NT2/D1 (cell line): Measurements from ENCODE around the gene PCCB.

Experiments used
- DNase-seq: peaks from one replicate; pipeline ENCODE4 v3.0.0-alpha.2; 2011; ENCODE audit warnings: low read depth, low spot score
- H3K27me3 ChIP-seq: 2 replicates; pipeline ENCODE4 v1.6.0; 2011; ENCODE audit warnings: mild to moderate bottlenecking; ENCODE audit not compliant: insufficient read length, insufficient read depth
- H3K36me3 ChIP-seq: 2 replicates; pipeline ENCODE4 v1.6.1; 2011; ENCODE audit warnings: mild to moderate bottlenecking, low read length, mixed read lengths; ENCODE audit not compliant: insufficient read depth, insufficient read length
- H3K4me1 ChIP-seq: 2 replicates; pipeline ENCODE4 v1.5.1; 2011; ENCODE audit not compliant: insufficient read depth, insufficient read length
- H3K4me3 ChIP-seq: 2 replicates; pipeline ENCODE4 v1.5.1; 2011; ENCODE audit warnings: low read depth; ENCODE audit not compliant: insufficient read length
- H3K9ac ChIP-seq: 2 replicates; pipeline ENCODE4 v1.6.0; 2011; ENCODE audit warnings: low read depth; ENCODE audit not compliant: insufficient read length
- H3K9me3 ChIP-seq: 2 replicates; pipeline ENCODE4 v1.5.1; 2011; ENCODE audit warnings: mild to moderate bottlenecking, low read length; ENCODE audit not compliant: insufficient read depth
- SUZ12 ChIP-seq: IDR thresholded peaks from 2 replicates; pipeline ENCODE4 v1.6.1; 2011; ENCODE audit not compliant: insufficient read length, insufficient read depth; ENCODE audit errors: extremely low read depth
- YY1 ChIP-seq: IDR thresholded peaks from 2 replicates; pipeline ENCODE4 v1.6.1; 2011; ENCODE audit not compliant: insufficient read length, insufficient read depth
- ZNF274 ChIP-seq: IDR thresholded peaks from 2 replicates; pipeline ENCODE4 v1.6.1; 2011; ENCODE audit warnings: mild to moderate bottlenecking, low read depth, low read length

Gene PCCB

DNA sequence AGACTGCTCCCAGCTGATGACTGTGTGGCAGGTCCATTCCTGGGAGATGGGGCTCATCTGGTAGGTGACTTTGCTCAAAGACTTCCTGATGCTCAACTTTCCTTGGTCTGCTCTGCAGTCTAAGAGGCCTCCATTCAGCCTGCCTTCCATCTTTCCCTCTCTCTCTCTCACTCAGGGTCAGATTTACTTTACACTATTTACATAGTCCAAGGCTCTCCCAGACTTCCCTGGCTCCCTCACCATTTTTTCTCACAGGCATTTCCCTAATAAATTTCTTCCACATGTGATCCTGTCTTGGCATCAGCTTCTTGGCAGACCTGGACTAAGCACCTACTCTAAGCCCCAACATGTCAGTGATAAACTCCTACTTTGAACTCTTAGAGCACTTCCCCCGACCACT lies 13.0 kb upstream of the PCCB start:
- Histone ChIP-seq H3K9ac (no peak overlapping the region), H3K36me3 (no peaks in the 10 kb centered on the region), H3K9me3 (no peaks in the 10 kb centered on the region), H3K4me1 (peaks cover 6% of the 10 kb centered on the region), H3K4me3 (no peak overlapping the region), H3K27me3 (no peaks in the 10 kb centered on the region)
- DNase-seq, result no peak
- no peak for TF ChIP-seq ZNF274
- no peak for TF ChIP-seq YY1
- TF ChIP-seq SUZ12, result no peak

DNA sequence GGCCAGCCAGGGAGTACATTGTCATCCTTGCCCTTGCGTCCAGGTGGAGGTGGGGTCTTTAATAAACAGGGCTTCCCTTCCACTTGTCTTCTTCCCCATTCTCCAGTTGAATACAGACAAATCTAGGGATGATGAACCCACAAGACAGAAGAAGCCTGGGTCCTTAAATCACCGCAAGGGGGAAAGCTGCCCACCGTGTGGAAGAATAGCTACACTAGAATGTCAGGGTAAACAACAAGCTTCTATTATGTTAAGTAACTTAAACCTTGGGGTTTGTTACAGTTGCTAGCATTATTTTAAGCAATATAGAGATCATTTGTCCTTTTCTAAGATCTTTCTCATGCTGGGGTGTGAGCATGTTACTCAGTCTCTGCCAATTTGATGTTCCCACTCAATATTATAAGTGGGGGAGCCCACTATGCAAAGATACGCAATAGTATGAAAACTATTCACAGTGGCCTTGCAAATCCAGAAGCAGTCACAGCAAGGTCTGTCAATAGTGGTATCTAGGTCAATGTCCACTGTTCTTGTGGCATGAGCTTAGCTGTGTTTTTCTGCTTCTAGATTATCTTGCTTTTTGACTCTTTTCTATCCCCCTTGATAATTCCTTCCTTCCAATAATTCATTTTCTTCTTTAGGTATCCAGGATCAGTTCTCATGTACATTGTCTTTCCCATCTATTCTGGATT lies 12.0 kb upstream of the PCCB start:
- Histone ChIP-seq H3K4me3 (no peak overlapping the region), H3K36me3 (no peaks in the 10 kb centered on the region), H3K4me1 (peaks cover 6% of the 10 kb centered on the region), H3K9me3 (no peaks in the 10 kb centered on the region), H3K9ac (no peak overlapping the region), H3K27me3 (no peaks in the 10 kb centered on the region)
- no peak for DNase-seq
- TF ChIP-seq ZNF274 (no peak), SUZ12 (no peak), YY1 (no peak)

DNA sequence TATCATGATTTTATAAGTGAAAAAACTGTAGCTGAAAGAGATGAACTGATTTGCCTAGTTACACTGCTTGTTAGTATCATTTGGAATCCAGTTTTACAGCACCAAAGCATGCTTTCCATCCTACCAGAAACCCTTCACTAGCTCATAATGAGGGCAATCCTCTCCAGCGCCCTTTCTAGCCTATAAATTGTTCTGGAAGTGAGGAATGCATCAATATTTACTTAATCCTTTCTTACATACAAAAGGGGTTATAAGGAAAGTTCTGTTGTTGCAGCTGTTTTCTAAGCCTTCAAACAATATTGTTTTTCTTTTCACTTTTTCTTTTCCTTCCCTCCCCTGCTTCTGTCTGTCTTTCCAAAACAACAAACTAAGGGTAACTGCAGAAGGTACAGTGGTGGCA lies 11.0 kb upstream of the PCCB start:
- Histone ChIP-seq H3K9me3 (no peaks in the 10 kb centered on the region), H3K9ac (no peak overlapping the region), H3K4me1 (peaks cover 8% of the 10 kb centered on the region), H3K36me3 (no peaks in the 10 kb centered on the region), H3K27me3 (no peaks in the 10 kb centered on the region), H3K4me3 (no peak overlapping the region)
- TF ChIP-seq YY1 (no peak), SUZ12 (no peak), ZNF274 (no peak)
- no peak for DNase-seq

DNA sequence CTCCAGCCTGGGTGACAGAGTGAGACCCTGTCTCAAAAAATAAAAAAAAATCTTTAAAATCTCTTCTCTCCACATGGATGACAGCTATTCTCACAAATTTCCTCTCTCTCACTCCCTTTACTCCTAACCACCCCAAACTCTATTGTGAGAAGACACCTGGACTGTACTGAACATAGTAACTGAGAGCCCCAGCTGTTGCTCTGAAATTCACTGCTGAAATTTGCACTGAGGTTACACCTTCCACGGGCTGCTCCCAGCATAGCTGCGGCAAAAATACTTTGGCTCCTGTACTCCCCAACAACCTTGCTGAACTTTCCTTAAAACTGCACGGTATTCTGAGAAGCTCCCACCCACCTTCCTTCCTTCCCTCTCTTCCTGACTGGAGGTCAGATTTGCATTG lies 4.4 kb upstream of the PCCB start:
- Histone ChIP-seq H3K36me3 (no peaks in the 10 kb centered on the region), H3K4me1 (peaks cover 4% of the 10 kb centered on the region), H3K9ac (no peak overlapping the region), H3K27me3 (no peaks in the 10 kb centered on the region), H3K4me3 (no peak overlapping the region), H3K9me3 (no peaks in the 10 kb centered on the region)
- TF ChIP-seq YY1 (no peak), ZNF274 (no peak), SUZ12 (no peak)
- no peak for DNase-seq

DNA sequence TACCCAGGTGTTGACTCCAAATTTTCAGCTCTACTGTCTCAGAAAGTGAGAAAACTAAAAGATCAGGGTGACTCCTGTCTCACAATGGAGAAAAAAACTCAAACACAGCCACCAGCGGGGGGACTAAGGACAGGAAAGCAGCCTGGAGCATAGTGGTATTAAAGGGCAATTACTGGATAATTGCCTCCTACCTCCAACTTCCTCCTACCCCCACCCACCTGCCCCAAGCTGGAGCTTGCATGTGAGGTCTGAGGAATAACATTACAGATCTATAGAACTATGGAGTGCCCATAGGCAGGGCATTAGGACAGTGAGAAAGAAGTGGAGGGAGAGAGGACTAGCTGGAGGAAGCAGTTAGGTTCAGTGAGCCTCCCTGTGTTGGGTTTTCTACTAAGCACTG lies 2.7 kb upstream of the PCCB start:
- Histone ChIP-seq H3K36me3 (no peaks in the 10 kb centered on the region), H3K4me3 (no peak overlapping the region), H3K4me1 (peaks cover 12% of the 10 kb centered on the region), H3K9ac (no peak overlapping the region), H3K27me3 (no peaks in the 10 kb centered on the region), H3K9me3 (no peaks in the 10 kb centered on the region)
- DNase-seq, result no peak
- TF ChIP-seq SUZ12 (no peak), YY1 (no peak), ZNF274 (no peak)

DNA sequence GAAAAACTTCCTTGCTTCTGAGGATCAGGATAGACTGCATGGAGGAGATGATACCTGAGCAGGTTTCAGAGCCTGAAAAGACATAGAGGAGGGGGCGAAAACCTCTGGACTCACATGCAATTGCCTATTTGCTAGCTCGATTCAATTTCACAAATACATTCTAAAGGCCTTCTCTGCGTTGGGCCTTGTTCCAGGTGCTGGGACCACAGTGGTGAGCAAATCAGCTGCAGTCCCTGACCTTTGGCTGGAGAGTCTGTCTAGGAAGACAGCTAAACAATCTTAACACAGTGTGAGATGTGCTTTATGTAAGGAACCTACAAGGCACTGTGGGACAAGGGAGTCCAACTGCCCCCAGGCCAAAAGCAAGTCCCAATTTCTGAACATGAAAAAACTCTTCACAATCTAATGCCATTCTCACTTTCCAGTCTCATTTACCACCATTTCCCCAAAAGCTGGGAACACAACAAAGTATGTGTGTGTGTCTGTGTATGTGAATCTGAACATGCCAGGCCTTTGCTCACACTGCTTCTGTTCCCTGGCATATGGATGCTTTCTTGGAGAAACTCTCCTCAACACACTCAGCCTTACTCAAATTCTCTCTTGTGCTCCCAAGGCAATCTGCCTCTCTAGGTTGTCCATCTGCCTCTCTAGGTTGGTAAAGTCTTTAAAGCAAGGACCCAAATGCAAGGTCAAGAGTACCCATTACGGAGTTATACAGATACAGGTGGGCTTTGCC lies 2.1 kb upstream of the PCCB start:
- H3K4me1 ChIP-seq, result peaks cover 12% of the 10 kb centered on the region
- DNase-seq, result no peak
- TF ChIP-seq YY1, result no peak
- no peak for TF ChIP-seq SUZ12
- no peak for TF ChIP-seq ZNF274
- no peak overlapping the region for H3K9ac ChIP-seq
- H3K9me3 ChIP-seq, result no peaks in the 10 kb centered on the region
- no peaks in the 10 kb centered on the region for H3K27me3 ChIP-seq
- no peaks in the 10 kb centered on the region for H3K36me3 ChIP-seq
- no peak overlapping the region for H3K4me3 ChIP-seq

DNA sequence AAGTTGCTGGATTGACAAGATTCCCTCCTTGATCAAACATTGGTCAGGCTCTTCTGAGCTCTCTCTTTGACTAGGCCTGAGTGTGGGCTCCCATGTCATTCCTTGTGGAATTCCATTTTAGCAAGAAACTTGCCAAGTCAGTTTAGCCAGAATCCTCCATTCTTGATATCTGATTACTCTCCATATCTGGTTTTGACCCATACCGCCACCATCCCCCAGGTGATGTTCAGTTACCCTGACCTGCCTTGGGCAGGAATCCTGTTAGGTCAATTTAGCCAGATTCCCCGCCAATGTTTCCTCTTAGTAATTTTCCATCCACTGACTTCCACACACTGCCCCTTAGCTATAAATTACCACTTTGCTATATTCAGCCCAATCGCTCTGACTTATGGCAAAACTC lies 1.0 kb upstream of the PCCB start:
- H3K4me1 ChIP-seq, result peaks cover 10% of the 10 kb centered on the region
- no peak overlapping the region for H3K9ac ChIP-seq
- no peaks in the 10 kb centered on the region for H3K36me3 ChIP-seq
- no peak for DNase-seq
- TF ChIP-seq SUZ12, result no peak
- TF ChIP-seq ZNF274, result no peak
- no peak for TF ChIP-seq YY1
- no peaks in the 10 kb centered on the region for H3K27me3 ChIP-seq
- H3K9me3 ChIP-seq, result no peaks in the 10 kb centered on the region
- H3K4me3 ChIP-seq, result no peak overlapping the region
